ENCODE measurements around the gene ZMIZ2. TPM values are rescaled to one million over a fixed set of nuclear protein-coding genes. Genes with fewer than 3 reads are reported as not detected.

ZMIZ2 gene
- total and polyA plus RNA-seq, 2 donors (not counting 1 experiment from before 2014, with no cell fraction given) = 254 to 442 TPM

GRCh38 chr7:44797329-44798258 is 48.9 kb downstream of the ZMIZ2 start:
- peaks cover 15 to 26% of the 10 kb centered on the region in 2 donors for H3K4me1 ChIP-seq (ENCODE audit: control insufficient read depth in 2 of 2, insufficient read depth in 2 of 2, low read length in 2 of 2)
- peaks cover 36% of the 10 kb centered on the region for H3K79me2 ChIP-seq (ENCODE audit: control insufficient read depth, insufficient read depth, low read length)

More at GRCh38 chr7:44797329-44798258, 48.9 kb downstream of the ZMIZ2 start:
- intact Hi-C loops (cut with micrococcal nuclease) = loop anchor here (1.0 to 5.0 kb wide), 9 partner anchors 29 to 870 kb away; partner anchors contain the start of genes MYO1G and UBE2D4
- Mint-ChIP-seq H3K27ac (peak overlapping the region; percentile 98), H3K27me3 (no peaks in the 10 kb centered on the region), H3K9me3 (ENCODE audit: insufficient read depth) (no peaks in the 10 kb centered on the region), H3K4me1 (peaks cover 40% of the 10 kb centered on the region), H3K4me3 (peak overlapping the region; percentile 93)
- ChIA-PET POLR2A (interaction anchor here (0.6 to 1.4 kb wide), 8 partner anchors 29 to 207 kb away, joined by 3 to 10 read pairs (median 5); partner anchors contain the start of genes H2AZ2, OGDH and ZMIZ2), CTCF (interaction anchor here (0.8 to 2.5 kb wide), 10 partner anchors 25 to 340 kb away, joined by 3 to 17 read pairs (median 4); partner anchors contain the start of genes H2AZ2, TBRG4 and ZMIZ2)
- Histone ChIP-seq H4K20me1 (ENCODE audit: control insufficient read depth, insufficient read depth, low read length, poor library complexity, severe bottlenecking) (peaks cover 39% of the 10 kb centered on the region), H3K27me3 (replicated peaks in 1 of 4; ENCODE audit: control extremely low read depth in 1 of 4, control insufficient read depth in 3 of 4, insufficient read depth in 4 of 4, low read length in 3 of 4) (no peaks in the 10 kb centered on the region), H2AFZ (ENCODE audit: insufficient read depth, low read depth, low read length, poor library complexity, severe bottlenecking) (peak overlapping the region; percentile 95), H3K9me3 (ENCODE audit: control extremely low read depth in 1 of 3, control insufficient read depth in 2 of 3, insufficient read depth in 1 of 3, low read length in 2 of 3) (no peaks in the 10 kb centered on the region), H3K4me2 (replicated peaks; ENCODE audit: low read depth, low read length, poor library complexity, severe bottlenecking) (peak overlapping the region; percentile 79), H3K9ac (ENCODE audit: low read length) (peak overlapping the region; percentile 84), H3K36me3 (replicated peaks in 1 of 2; ENCODE audit: control extremely low read depth in 1 of 2, control insufficient read depth in 1 of 2, extremely low read depth in 1 of 2, insufficient read depth in 2 of 2, low read length in 1 of 2) (peaks cover 11 to 41% of the 10 kb centered on the region in 2 experiments), H3K27ac (ENCODE audit: low read length in 2 of 2) (peak overlapping the region; percentile 92 to 97), H3K4me3 (ENCODE audit: control extremely low read depth in 1 of 5, extremely low read depth in 1 of 5, insufficient read depth in 1 of 5, low read depth in 2 of 5, low read length in 4 of 5) (peak overlapping the region; percentile 77 to 98 (median 93))
- DNase-seq (peak; percentile 87), ATAC-seq (ENCODE audit: low read depth) (peak; percentile 49)
- 3% methylated on average over 11 of the region's 26 CpGs for WGBS (ENCODE audit: insufficient coverage)
- no peak for TF ChIP-seq EZH2 (IDR thresholded peaks at IDR 0.05; ENCODE audit: borderline replicate concordance, insufficient read depth, low read depth, low read length, poor library complexity, severe bottlenecking)
- TF ChIP-seq, protein P1, sequence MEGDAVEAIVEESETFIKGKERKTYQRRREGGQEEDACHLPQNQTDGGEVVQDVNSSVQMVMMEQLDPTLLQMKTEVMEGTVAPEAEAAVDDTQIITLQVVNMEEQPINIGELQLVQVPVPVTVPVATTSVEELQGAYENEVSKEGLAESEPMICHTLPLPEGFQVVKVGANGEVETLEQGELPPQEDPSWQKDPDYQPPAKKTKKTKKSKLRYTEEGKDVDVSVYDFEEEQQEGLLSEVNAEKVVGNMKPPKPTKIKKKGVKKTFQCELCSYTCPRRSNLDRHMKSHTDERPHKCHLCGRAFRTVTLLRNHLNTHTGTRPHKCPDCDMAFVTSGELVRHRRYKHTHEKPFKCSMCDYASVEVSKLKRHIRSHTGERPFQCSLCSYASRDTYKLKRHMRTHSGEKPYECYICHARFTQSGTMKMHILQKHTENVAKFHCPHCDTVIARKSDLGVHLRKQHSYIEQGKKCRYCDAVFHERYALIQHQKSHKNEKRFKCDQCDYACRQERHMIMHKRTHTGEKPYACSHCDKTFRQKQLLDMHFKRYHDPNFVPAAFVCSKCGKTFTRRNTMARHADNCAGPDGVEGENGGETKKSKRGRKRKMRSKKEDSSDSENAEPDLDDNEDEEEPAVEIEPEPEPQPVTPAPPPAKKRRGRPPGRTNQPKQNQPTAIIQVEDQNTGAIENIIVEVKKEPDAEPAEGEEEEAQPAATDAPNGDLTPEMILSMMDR (IDR thresholded peaks at IDR 0.05) = peak; percentile 73
